ENCODE results near the gene ARHGAP11A. TPM values are rescaled to one million over a fixed set of nuclear protein-coding genes. Genes with fewer than 3 reads are reported as not detected.

The ARHGAP11A gene
- total RNA-seq, 1 experiment from 2014 or later = 32.8 TPM

DNA sequence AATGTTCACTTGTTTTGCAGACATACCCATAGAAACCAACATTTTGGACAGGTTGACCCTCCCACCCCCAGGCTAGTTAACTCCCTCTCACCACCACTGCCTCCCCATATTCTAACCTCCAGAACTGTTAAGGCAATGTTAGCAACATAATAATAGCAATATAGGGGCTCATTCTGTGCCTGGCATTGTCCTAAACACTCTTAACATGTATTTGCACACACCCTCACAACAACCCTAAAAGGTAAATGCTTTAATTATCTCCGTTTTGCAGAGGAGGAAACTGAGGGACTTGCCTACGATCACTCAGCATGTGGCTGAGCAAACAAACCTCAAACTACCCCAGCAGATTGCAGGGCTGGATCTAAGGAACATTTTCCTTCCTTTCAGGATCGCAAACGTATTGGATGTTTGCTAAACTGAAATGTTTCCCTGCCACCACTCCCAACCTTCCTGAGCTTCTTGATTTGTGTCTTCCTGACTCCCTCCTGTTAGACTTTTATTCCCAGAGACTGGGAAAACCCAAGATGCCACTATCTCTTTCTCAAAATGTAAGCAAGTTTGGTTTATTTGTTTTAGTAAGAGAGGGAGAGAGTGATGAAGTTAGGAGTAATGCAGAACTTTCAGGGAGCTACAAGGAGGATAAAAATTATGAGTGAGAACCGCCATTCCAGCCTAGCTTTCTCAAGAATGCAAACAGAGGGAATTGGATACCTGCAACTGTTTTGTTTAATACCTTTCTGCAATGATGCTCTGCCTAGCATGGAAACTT is 27.5 kb downstream of the ARHGAP11A start:
- no peak overlapping the region for H3K4me3 Mint-ChIP-seq (ENCODE audit: low read depth, unreplicated experiment)
- TSS peak; percentile 8 for BruUV-seq (replicated peaks)
- DNase-seq = no peak
- H3K9me3 Mint-ChIP-seq (ENCODE audit: low read depth, unreplicated experiment) = no peaks in the 10 kb centered on the region
- intact Hi-C loops (cut with micrococcal nuclease; ENCODE audit: unreplicated experiment) = no loop called here
- H3K27ac Mint-ChIP-seq (ENCODE audit: unreplicated experiment) = no peak overlapping the region
- peaks cover 4% of the 10 kb centered on the region for H3K36me3 Mint-ChIP-seq (ENCODE audit: insufficient read depth, unreplicated experiment)
- CTCF ChIA-PET = no interaction called here
- H3K27me3 Mint-ChIP-seq (ENCODE audit: unreplicated experiment) = no peaks in the 10 kb centered on the region
- TF ChIP-seq, protein P1, sequence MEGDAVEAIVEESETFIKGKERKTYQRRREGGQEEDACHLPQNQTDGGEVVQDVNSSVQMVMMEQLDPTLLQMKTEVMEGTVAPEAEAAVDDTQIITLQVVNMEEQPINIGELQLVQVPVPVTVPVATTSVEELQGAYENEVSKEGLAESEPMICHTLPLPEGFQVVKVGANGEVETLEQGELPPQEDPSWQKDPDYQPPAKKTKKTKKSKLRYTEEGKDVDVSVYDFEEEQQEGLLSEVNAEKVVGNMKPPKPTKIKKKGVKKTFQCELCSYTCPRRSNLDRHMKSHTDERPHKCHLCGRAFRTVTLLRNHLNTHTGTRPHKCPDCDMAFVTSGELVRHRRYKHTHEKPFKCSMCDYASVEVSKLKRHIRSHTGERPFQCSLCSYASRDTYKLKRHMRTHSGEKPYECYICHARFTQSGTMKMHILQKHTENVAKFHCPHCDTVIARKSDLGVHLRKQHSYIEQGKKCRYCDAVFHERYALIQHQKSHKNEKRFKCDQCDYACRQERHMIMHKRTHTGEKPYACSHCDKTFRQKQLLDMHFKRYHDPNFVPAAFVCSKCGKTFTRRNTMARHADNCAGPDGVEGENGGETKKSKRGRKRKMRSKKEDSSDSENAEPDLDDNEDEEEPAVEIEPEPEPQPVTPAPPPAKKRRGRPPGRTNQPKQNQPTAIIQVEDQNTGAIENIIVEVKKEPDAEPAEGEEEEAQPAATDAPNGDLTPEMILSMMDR (IDR thresholded peaks at IDR 0.05; ENCODE audit: unreplicated experiment) = no peak
- no peaks in the 10 kb centered on the region for H3K4me1 Mint-ChIP-seq (ENCODE audit: low read depth, unreplicated experiment)

DNA sequence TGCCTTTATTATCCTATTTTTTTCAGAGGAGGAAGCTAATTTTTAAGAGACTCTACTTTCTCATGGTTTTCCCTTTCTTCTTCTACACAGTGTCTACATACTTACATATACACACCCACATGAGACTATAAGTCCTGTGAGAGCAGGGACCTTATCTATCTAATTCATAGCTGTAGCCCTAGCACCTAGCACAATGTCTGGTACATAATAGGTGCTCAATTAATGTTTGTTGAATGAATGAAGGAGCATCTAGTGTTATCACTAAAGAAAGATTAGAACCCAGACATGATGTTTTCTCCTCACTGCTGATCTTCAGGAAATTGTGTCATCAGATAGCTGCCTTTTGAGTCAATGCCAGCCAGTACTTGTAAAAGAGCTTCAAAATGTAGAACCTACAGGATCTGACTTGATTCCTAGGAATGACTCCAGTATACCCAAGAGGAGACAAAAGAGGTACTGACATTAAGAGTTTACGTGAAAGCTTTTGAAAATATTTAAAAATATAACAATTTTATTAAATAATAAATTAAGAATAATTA is 28.7 kb downstream of the ARHGAP11A start:
- DNase-seq = no peak
- Mint-ChIP-seq H3K4me3 (ENCODE audit: low read depth, unreplicated experiment) (no peak overlapping the region), H3K27ac (ENCODE audit: unreplicated experiment) (no peak overlapping the region), H3K9me3 (ENCODE audit: low read depth, unreplicated experiment) (no peaks in the 10 kb centered on the region), H3K36me3 (ENCODE audit: insufficient read depth, unreplicated experiment) (peaks cover 7% of the 10 kb centered on the region), H3K27me3 (ENCODE audit: unreplicated experiment) (no peaks in the 10 kb centered on the region), H3K4me1 (ENCODE audit: low read depth, unreplicated experiment) (no peaks in the 10 kb centered on the region)
- CTCF ChIA-PET = no interaction called here
- BruUV-seq (replicated peaks) = no TSS peak
- TF ChIP-seq, protein P1 (IDR thresholded peaks at IDR 0.05; ENCODE audit: unreplicated experiment) = no peak
- intact Hi-C loops (cut with micrococcal nuclease; ENCODE audit: unreplicated experiment) = no loop called here

DNA sequence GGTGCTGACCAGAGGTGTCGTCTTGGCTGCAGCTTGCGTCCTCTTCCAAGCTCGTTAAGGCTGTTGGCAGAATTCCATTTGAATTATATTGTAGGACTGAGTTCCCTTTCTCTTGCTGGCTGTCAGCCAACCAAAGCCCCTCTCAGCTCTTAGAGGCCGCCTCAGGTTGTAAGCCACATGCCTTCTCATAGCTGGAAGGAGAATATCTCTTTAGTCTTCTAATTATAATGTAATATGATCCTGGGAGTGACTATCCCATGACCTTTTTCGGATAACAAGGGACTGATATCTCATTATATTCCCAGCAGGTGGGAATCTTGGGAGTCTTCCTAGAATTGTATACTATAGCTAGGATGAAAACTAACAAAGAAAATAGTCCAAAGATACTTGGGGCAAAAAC is 31.0 kb downstream of the ARHGAP11A start:
- Mint-ChIP-seq H3K27ac (ENCODE audit: unreplicated experiment) (no peak overlapping the region), H3K4me1 (ENCODE audit: low read depth, unreplicated experiment) (peaks cover under 1% of the 10 kb centered on the region), H3K4me3 (ENCODE audit: low read depth, unreplicated experiment) (no peak overlapping the region), H3K36me3 (ENCODE audit: insufficient read depth, unreplicated experiment) (peaks cover 9% of the 10 kb centered on the region), H3K9me3 (ENCODE audit: low read depth, unreplicated experiment) (no peaks in the 10 kb centered on the region), H3K27me3 (ENCODE audit: unreplicated experiment) (no peaks in the 10 kb centered on the region)
- TF ChIP-seq, protein P1 (IDR thresholded peaks at IDR 0.05; ENCODE audit: unreplicated experiment) = no peak
- intact Hi-C loops (cut with micrococcal nuclease; ENCODE audit: unreplicated experiment) = no loop called here
- no TSS peak for BruUV-seq (replicated peaks)
- CTCF ChIA-PET = no interaction called here
- DNase-seq = no peak

DNA sequence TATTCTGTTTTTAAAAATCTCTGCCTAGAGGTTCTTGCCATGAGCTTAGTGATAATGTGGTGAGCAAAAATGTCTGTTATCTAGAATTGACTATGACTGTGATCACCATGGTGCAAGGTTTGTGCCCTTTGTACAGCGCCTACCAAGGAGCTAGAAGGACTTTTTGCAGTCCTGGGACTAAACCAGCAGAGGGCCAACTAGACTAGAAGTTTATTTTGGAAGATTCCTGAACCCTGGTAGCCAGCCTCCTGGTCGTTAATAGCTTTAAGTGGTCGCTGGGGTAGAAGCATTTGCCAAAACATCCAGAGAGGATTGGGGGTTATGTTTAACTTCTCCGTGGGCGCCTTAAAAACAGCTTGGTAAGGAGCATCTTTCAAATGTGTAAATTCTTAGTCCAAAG is 34.0 kb downstream of the ARHGAP11A start:
- BruUV-seq (replicated peaks) = no TSS peak
- H3K4me3 Mint-ChIP-seq (ENCODE audit: low read depth, unreplicated experiment) = no peak overlapping the region
- peaks cover 12% of the 10 kb centered on the region for H3K4me1 Mint-ChIP-seq (ENCODE audit: low read depth, unreplicated experiment)
- TF ChIP-seq, protein P1 (IDR thresholded peaks at IDR 0.05; ENCODE audit: unreplicated experiment) = no peak
- CTCF ChIA-PET = no interaction called here
- no peaks in the 10 kb centered on the region for H3K27me3 Mint-ChIP-seq (ENCODE audit: unreplicated experiment)
- intact Hi-C loops (cut with micrococcal nuclease; ENCODE audit: unreplicated experiment) = no loop called here
- H3K9me3 Mint-ChIP-seq (ENCODE audit: low read depth, unreplicated experiment) = no peaks in the 10 kb centered on the region
- DNase-seq = no peak
- H3K36me3 Mint-ChIP-seq (ENCODE audit: insufficient read depth, unreplicated experiment) = peaks cover 6% of the 10 kb centered on the region
- H3K27ac Mint-ChIP-seq (ENCODE audit: unreplicated experiment) = no peak overlapping the region
